HEK293T (cell line): ENCODE measurements around the gene DMRTC2.

ENCODE experiments used
- CTCF ChIA-PET: fragments of 350-600 bp; formaldehyde crosslinking; extraction: SDS; loops from one replicate; lab custom pipeline; 2021; ENCODE audit warnings: antibody characterized with exemption, inconsistent platforms; lab: Yijun Ruan, JAX
- POLR2A ChIA-PET: fragments of 350-600 bp; formaldehyde crosslinking; extraction: SDS; loops from one replicate; lab custom pipeline; 2020; ENCODE audit warnings: antibody characterized with exemption, inconsistent platforms; lab: Yijun Ruan, JAX
- DNase-seq: peaks from one replicate; pipeline ENCODE4 v3.0.0; 2012; ENCODE audit warnings: mixed read lengths; ENCODE audit errors: extremely low spot score
- ARNT ChIP-seq: fragments of 450-650 bp; IDR thresholded peaks from 2 replicates; pipeline ENCODE4 v1.6.1; 2017; ENCODE audit warnings: mild to moderate bottlenecking
- BHLHE40 ChIP-seq: fragments of 450-650 bp; IDR thresholded peaks from 2 replicates; pipeline ENCODE4 v1.6.1; 2016; ENCODE audit warnings: mild to moderate bottlenecking, moderate library complexity, borderline replicate concordance
- CTBP1 ChIP-seq: fragments of 450-650 bp; IDR thresholded peaks from 2 replicates; pipeline ENCODE4 v1.6.1; 2016; ENCODE audit warnings: borderline replicate concordance
- ELF4 ChIP-seq: fragments of 450-650 bp; IDR thresholded peaks from 2 replicates; pipeline ENCODE4 v1.6.1; 2017; ENCODE audit warnings: antibody characterized with exemption
- FOXA1 ChIP-seq: fragments of 450-650 bp; IDR thresholded peaks from 2 replicates; pipeline ENCODE4 v1.6.1; 2016; ENCODE audit warnings: mild to moderate bottlenecking
- FOXK2 ChIP-seq: fragments of 450-650 bp; IDR thresholded peaks from 2 replicates; pipeline ENCODE4 v1.6.1; 2016; ENCODE audit warnings: mild to moderate bottlenecking
- FOXM1 ChIP-seq: fragments of 450-650 bp; IDR thresholded peaks from 2 replicates; pipeline ENCODE4 v1.6.1; 2017; ENCODE audit warnings: mild to moderate bottlenecking, borderline replicate concordance
- HDGF ChIP-seq: fragments of 450-650 bp; IDR thresholded peaks from 2 replicates; pipeline ENCODE4 v1.6.1; 2017; ENCODE audit warnings: antibody characterized with exemption, borderline replicate concordance
- L3MBTL2 ChIP-seq: fragments of 450-650 bp; conservative IDR thresholded peaks from 2 replicates; pipeline ENCODE4 v1.6.1; 2016; ENCODE audit warnings: mild to moderate bottlenecking
- LEF1 ChIP-seq: fragments of 450-650 bp; IDR thresholded peaks from 2 replicates; pipeline ENCODE4 v1.6.1; 2017; ENCODE audit warnings: mild to moderate bottlenecking, borderline replicate concordance
- NFRKB ChIP-seq: fragments of 450-650 bp; IDR thresholded peaks from 2 replicates; pipeline ENCODE4 v1.6.1; 2016; ENCODE audit warnings: mild to moderate bottlenecking, moderate library complexity
- PKNOX1 ChIP-seq: fragments of 450-650 bp; IDR thresholded peaks from 2 replicates; pipeline ENCODE4 v1.6.1; 2016
- SP1 ChIP-seq: fragments of 450-650 bp; IDR thresholded peaks from 2 replicates; pipeline ENCODE4 v1.6.1; 2017
- SUZ12 ChIP-seq: fragments of 450-650 bp; IDR thresholded peaks from 2 replicates; pipeline ENCODE4 v1.6.1; 2016; ENCODE audit warnings: mild to moderate bottlenecking
- TARDBP ChIP-seq: fragments of 450-650 bp; IDR thresholded peaks from 2 replicates; pipeline ENCODE4 v1.6.1; 2016
- ZNF384 ChIP-seq: fragments of 450-650 bp; IDR thresholded peaks from 2 replicates; pipeline ENCODE4 v1.6.1; 2016

DMRTC2 gene

GRCh38 chr19:41845001-41845050 is at the start of gene DMRTC2:
Gene DMRTC2 (plus strand): TSS chr19:41845042. CDS start chr19:41847429, 2,387 bp downstream.
- ChIA-PET POLR2A (no interaction called here), CTCF (no interaction called here)
- DNase-seq: no peak
- TF ChIP-seq BHLHE40: no peak
- no peak for TF ChIP-seq L3MBTL2
- no peak for TF ChIP-seq PKNOX1
- no peak for TF ChIP-seq CTBP1
- no peak for TF ChIP-seq FOXK2
- TF ChIP-seq NFRKB: no peak

- ChIA-PET POLR2A (no interaction called here), CTCF (interaction anchor here (0.8 to 2.2 kb wide), 6 partner anchors 11 to 43 kb away, joined by 3 to 10 read pairs (median 5); no protein-coding TSS in a partner anchor)
- DNase-seq: no peak
- TF ChIP-seq NFRKB: no peak
Measured at GRCh38 chr19:41796362-41796761, 48.5 kb upstream of the DMRTC2 start, which contains the start of gene CEACAM3. Gene CEACAM3 (plus strand): TSS chr19:41796587. CDS start chr19:41796678, 91 bp downstream.

- ChIA-PET POLR2A (no interaction called here), CTCF (no interaction called here)
- no peak for TF ChIP-seq SP1
- no peak for TF ChIP-seq NFRKB
- no peak for TF ChIP-seq FOXA1
- no peak for TF ChIP-seq FOXM1
- TF ChIP-seq CTBP1: no peak
- no peak for TF ChIP-seq ELF4
- no peak for TF ChIP-seq HDGF
- TF ChIP-seq SUZ12: no peak
- TF ChIP-seq BHLHE40: no peak
- no peak for TF ChIP-seq ZNF384
- no peak for DNase-seq
Measured at GRCh38 chr19:41796901-41797300, 47.9 kb upstream of the DMRTC2 start.

GRCh38 chr19:41799444-41800000 is 45.3 kb upstream of the DMRTC2 start:
- CTCF ChIA-PET: no interaction called here

GRCh38 chr19:41801031-41801430 is 43.8 kb upstream of the DMRTC2 start:
- CTCF ChIA-PET: no interaction called here
- DNase-seq: no peak
- POLR2A ChIA-PET: no interaction called here
- TF ChIP-seq ARNT (no peak), BHLHE40 (no peak), TARDBP (no peak), NFRKB (no peak), SUZ12 (no peak)

More at GRCh38 chr19:41799444-41800000, 45.3 kb upstream of the DMRTC2 start:
- TF ChIP-seq ELF4 (no peak), FOXM1 (no peak), PKNOX1 (no peak), NFRKB (no peak)
- POLR2A ChIA-PET: no interaction called here
- DNase-seq: no peak

- TF ChIP-seq SP1 (no peak), LEF1 (no peak), FOXM1 (no peak), ZNF384 (no peak)
- ChIA-PET CTCF (interaction anchor here (1.1 to 1.2 kb wide), 2 partner anchors 9 to 10 kb away, joined by 4 to 6 read pairs; no protein-coding TSS in a partner anchor), POLR2A (no interaction called here)
- no peak for DNase-seq
Measured at GRCh38 chr19:41801792-41802211, 43.0 kb upstream of the DMRTC2 start.

- ChIA-PET POLR2A (no interaction called here), CTCF (interaction anchor here (0.5 to 1.2 kb wide), 2 partner anchors 11 to 50 kb away, joined by 4 read pairs; no protein-coding TSS in a partner anchor)
- TF ChIP-seq SUZ12: no peak
- no peak for TF ChIP-seq ARNT
- TF ChIP-seq PKNOX1: no peak
- TF ChIP-seq SP1: no peak
- no peak for TF ChIP-seq HDGF
- TF ChIP-seq LEF1: no peak
- no peak for TF ChIP-seq FOXA1
- no peak for TF ChIP-seq TARDBP
- no peak for TF ChIP-seq ZNF384
- no peak for TF ChIP-seq NFRKB
- no peak for TF ChIP-seq CTBP1
- TF ChIP-seq FOXM1: no peak
- TF ChIP-seq FOXK2: no peak
- no peak for TF ChIP-seq BHLHE40
- TF ChIP-seq ELF4: no peak
- TF ChIP-seq L3MBTL2: no peak
- no peak for DNase-seq
Measured at GRCh38 chr19:41802770-41803169, 42.1 kb upstream of the DMRTC2 start.

- TF ChIP-seq FOXK2 (no peak), LEF1 (no peak), SUZ12 (no peak), NFRKB (no peak), PKNOX1 (no peak), FOXA1 (no peak), CTBP1 (no peak)
- DNase-seq: no peak
- CTCF ChIA-PET: interaction anchor here (0.6 to 1.5 kb wide), 3 partner anchors 98 to 157 kb away, joined by 4 to 7 read pairs (median 4); no protein-coding TSS in a partner anchor
- POLR2A ChIA-PET: no interaction called here
Measured at GRCh38 chr19:41804336-41804735, 40.5 kb upstream of the DMRTC2 start.
